ENCODE measurements around the gene HDHD5. TPM values are rescaled to one million over a fixed set of nuclear protein-coding genes. Genes with fewer than 3 reads are reported as not detected.

The HDHD5 gene
- total RNA-seq, 1 donor from 2014 or later = 30.2 TPM

DNA sequence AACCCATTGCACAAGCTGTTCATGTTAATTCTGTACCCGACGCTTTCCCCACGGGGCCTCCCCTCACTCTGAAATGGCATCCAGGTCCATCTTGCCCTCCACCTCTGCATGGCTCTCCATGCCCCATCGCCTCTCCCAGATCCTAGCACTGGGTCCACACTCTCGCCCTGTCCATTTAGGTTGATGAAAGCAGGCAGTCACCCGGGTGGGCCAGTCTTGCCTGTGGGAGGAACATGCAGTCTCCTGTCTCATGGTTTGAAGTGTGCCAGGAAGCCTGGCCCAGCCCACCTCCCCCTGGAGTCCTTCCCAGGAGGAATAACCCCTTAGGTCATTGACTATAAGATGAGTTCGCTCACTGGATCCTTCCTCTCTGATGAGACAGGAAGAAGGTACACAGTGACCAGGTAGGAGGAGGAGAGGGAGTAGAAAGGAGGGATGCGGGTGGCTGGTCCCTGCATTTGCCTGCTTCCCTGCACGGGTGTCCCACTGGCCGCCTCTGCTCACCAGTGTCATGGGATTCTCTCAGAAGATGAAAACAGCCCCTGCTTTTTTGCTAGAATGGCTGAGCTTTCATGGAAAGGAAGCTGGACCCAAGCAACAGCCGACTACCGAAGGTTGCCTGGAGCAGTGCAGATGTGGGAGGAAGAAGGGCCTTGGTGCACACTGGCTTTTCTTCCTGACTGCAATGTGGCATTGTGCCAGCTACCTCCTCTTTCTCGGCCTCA is 44.7 kb downstream of the HDHD5 start:
- peaks cover 15% of the 10 kb centered on the region for H3K27me3 Mint-ChIP-seq (ENCODE audit: unreplicated experiment)
- H3K9me3 Mint-ChIP-seq (ENCODE audit: unreplicated experiment) = peaks cover 13% of the 10 kb centered on the region
- no peak overlapping the region for H3K27ac Mint-ChIP-seq (ENCODE audit: unreplicated experiment)
- DNase-seq = no peak
- peaks cover 24% of the 10 kb centered on the region for H3K4me1 Mint-ChIP-seq (ENCODE audit: low read depth, unreplicated experiment)
- TF ChIP-seq, protein P1, sequence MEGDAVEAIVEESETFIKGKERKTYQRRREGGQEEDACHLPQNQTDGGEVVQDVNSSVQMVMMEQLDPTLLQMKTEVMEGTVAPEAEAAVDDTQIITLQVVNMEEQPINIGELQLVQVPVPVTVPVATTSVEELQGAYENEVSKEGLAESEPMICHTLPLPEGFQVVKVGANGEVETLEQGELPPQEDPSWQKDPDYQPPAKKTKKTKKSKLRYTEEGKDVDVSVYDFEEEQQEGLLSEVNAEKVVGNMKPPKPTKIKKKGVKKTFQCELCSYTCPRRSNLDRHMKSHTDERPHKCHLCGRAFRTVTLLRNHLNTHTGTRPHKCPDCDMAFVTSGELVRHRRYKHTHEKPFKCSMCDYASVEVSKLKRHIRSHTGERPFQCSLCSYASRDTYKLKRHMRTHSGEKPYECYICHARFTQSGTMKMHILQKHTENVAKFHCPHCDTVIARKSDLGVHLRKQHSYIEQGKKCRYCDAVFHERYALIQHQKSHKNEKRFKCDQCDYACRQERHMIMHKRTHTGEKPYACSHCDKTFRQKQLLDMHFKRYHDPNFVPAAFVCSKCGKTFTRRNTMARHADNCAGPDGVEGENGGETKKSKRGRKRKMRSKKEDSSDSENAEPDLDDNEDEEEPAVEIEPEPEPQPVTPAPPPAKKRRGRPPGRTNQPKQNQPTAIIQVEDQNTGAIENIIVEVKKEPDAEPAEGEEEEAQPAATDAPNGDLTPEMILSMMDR (IDR thresholded peaks at IDR 0.05; ENCODE audit: partially characterized antibody, unreplicated experiment) = no peak
- no peaks in the 10 kb centered on the region for H3K36me3 Mint-ChIP-seq (ENCODE audit: unreplicated experiment)
- H3K4me3 Mint-ChIP-seq (ENCODE audit: unreplicated experiment) = no peak overlapping the region

DNA sequence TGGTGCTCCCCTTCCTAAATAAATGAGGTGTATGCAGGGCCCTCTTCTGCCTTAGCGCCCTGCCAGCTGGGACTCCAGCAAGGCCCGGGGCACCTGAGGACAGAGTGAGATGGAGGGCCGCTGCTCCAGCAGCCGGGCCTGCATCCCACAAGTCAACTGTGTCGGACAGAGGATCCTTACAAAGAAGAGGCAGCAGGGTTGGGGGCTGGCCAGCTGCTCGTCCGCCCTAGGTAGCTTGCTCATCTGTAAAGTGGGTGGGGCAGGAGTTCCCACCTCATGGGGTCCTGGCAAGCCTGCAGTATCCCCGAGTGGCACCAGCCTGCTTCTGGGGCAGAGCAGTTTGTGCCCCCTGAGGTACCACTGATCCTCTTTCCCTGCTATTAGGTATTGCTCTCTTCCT is 45.5 kb downstream of the HDHD5 start:
- H3K27ac Mint-ChIP-seq (ENCODE audit: unreplicated experiment) = no peak overlapping the region
- peaks cover 9% of the 10 kb centered on the region for H3K9me3 Mint-ChIP-seq (ENCODE audit: unreplicated experiment)
- H3K4me3 Mint-ChIP-seq (ENCODE audit: unreplicated experiment) = no peak overlapping the region
- H3K4me1 Mint-ChIP-seq (ENCODE audit: low read depth, unreplicated experiment) = peaks cover 23% of the 10 kb centered on the region
- H3K27me3 Mint-ChIP-seq (ENCODE audit: unreplicated experiment) = peaks cover 11% of the 10 kb centered on the region
- no peak for DNase-seq
- H3K36me3 Mint-ChIP-seq (ENCODE audit: unreplicated experiment) = no peaks in the 10 kb centered on the region
- TF ChIP-seq, protein P1 (IDR thresholded peaks at IDR 0.05; ENCODE audit: partially characterized antibody, unreplicated experiment) = no peak

DNA sequence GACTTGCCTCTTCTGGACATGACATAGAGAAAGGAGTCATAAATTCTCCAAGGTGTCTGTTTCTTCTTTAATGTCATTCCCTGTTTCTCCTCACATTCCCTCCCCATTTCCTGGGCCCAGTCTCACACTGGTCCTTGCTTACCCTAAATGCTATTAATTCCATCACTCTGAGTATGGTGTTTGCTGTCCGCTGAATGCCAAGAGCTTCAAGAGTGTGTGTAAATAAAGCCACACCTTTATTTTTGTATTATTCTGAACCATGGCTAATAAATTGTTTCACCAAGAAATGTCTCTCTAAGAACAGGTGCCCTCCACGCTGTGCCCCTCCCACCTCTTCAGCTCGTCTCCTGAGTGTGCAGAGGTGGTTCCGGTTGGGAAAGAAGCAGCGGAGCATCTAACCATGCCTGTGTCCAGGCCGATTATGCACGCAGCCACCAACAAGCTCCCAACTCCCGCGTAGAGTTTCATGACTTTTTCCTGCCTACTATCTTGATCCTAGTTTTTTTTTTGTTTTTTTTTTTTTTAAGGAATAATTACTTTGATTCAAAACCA is 46.5 kb downstream of the HDHD5 start:
- no peaks in the 10 kb centered on the region for H3K36me3 Mint-ChIP-seq (ENCODE audit: unreplicated experiment)
- H3K4me3 Mint-ChIP-seq (ENCODE audit: unreplicated experiment) = no peak overlapping the region
- peak overlapping the region; percentile 29 for H3K27ac Mint-ChIP-seq (ENCODE audit: unreplicated experiment)
- TF ChIP-seq, protein P1 (IDR thresholded peaks at IDR 0.05; ENCODE audit: partially characterized antibody, unreplicated experiment) = no peak
- H3K9me3 Mint-ChIP-seq (ENCODE audit: unreplicated experiment) = peaks cover 5% of the 10 kb centered on the region
- peaks cover 13% of the 10 kb centered on the region for H3K4me1 Mint-ChIP-seq (ENCODE audit: low read depth, unreplicated experiment)
- no peak for DNase-seq
- H3K27me3 Mint-ChIP-seq (ENCODE audit: unreplicated experiment) = peaks cover 9% of the 10 kb centered on the region

DNA sequence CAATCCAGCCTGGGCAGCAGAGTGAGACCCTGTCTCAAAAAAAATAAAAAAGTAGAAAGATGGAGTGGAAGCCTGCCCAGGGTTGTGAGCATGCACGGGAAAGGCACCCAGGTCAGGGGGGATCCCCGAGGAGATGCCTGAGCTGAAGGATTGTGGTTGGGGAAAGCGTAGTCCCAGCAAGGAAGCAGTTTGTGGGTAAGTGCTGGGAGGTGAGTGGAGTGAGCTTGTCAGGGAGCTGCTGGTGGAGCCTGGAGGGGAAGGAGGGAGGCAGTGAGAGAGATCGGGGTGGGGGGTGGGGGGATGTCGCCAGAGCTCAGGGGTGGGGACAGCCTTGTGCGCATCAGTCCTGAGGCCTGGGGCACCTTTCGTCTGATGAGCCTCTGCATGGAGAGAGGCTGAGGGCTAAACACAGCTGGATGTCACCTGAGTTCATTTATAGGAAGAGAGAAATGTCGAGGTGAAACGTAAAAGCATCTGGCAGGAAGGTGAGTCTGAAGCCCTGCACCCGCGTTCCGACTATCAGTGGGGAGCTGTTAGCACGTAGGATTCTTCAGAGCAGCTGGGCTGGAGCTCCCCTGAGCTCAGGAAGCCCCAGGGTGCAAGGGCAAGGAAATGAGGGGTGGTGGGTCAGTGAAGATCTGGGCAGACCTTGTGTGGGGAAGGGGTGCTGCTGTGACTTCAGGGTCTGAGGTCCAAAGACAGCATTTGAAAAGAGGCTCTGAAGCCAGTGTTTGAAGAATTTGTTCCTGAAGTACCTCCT is 48.1 kb downstream of the HDHD5 start:
- TF ChIP-seq, protein P1 (IDR thresholded peaks at IDR 0.05; ENCODE audit: partially characterized antibody, unreplicated experiment) = no peak
- no peak overlapping the region for H3K27ac Mint-ChIP-seq (ENCODE audit: unreplicated experiment)
- peaks cover 3% of the 10 kb centered on the region for H3K9me3 Mint-ChIP-seq (ENCODE audit: unreplicated experiment)
- no peak for DNase-seq
- peaks cover 9% of the 10 kb centered on the region for H3K27me3 Mint-ChIP-seq (ENCODE audit: unreplicated experiment)
- peaks cover 5% of the 10 kb centered on the region for H3K4me1 Mint-ChIP-seq (ENCODE audit: low read depth, unreplicated experiment)
- no peak overlapping the region for H3K4me3 Mint-ChIP-seq (ENCODE audit: unreplicated experiment)
- H3K36me3 Mint-ChIP-seq (ENCODE audit: unreplicated experiment) = no peaks in the 10 kb centered on the region
